Dendritic cell treated with granulocyte-macrophage colony-stimulating factor and Interleukin-4, amounts not matched to agents 40 ng/mL and 50 ng/mL, for 4 days (primary cell): Measurements from ENCODE around the gene TMEM164.

Experiments
- H3K27ac Mint-ChIP-seq: one replicate; pipeline ENCODE4 v1.8.0; 2022; ENCODE audit warnings: mild to moderate bottlenecking, mixed read lengths
- H3K27me3 Mint-ChIP-seq: one replicate; pipeline ENCODE4 v1.8.0; 2022; ENCODE audit warnings: mild to moderate bottlenecking, mixed read lengths
- H3K36me3 Mint-ChIP-seq: one replicate; pipeline ENCODE4 v1.8.0; 2022; ENCODE audit warnings: low read depth, mixed read lengths
- H3K4me1 Mint-ChIP-seq: one replicate; pipeline ENCODE4 v1.8.0; 2022; ENCODE audit warnings: low read depth, mixed read lengths
- H3K4me3 Mint-ChIP-seq: one replicate; pipeline ENCODE4 v1.8.0; 2022; ENCODE audit warnings: mild to moderate bottlenecking, moderate library complexity, mixed read lengths
- H3K9me3 Mint-ChIP-seq: one replicate; pipeline ENCODE4 v1.8.0; 2022; ENCODE audit warnings: mixed read lengths
- intact Hi-C: fragments of 100-400 bp; cut with micrococcal nuclease; formaldehyde crosslinking; loops from one replicate; pipeline ENCODE4 v1.15.0; 2022

TMEM164 gene

DNA sequence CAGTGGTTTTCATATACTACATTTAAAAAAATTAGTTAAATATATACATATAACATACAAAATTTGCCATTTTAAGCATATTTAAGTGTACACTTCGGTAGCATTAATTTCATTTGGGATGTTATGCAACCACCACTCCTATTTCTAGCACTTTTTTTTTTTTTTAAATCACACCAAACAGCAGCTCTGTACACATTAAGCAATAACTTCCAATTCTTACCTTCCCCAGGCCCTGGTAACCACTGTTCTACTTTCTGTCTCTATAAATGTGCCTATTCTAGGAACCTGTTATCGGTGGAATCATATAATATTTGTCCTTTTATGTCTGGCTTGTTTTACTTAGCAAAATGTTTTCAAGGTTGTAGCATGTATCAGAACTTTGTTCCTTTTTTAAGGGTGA, 39.1 kb downstream of the TMEM164 start:
- H3K9me3 Mint-ChIP-seq: no peaks in the 10 kb centered on the region
- intact Hi-C loops: loop anchor here (10.0 kb wide), 1 partner anchor 103 kb away; no protein-coding TSS in a partner anchor
- H3K27ac Mint-ChIP-seq: no peak overlapping the region

DNA sequence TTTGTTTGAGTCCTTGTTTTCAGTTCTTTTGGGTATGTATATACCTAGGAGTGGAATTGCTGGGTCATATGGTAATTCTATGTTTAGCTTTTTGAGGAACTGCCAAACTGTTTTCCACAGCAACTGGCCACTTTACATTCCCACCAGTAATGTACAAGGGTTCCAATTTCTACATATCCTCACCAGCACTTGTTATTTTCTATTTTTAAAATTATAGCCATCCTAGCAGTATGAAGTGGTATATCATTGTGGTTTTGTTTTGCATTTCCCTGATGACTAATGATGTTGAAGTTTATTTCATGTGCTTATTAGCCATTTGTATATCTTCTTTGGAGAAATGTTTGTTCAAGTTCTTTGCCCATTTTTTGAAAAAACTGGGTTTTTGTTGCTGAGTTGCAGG, 39.6 kb downstream of the TMEM164 start:
- intact Hi-C loops: loop anchor here (10.0 kb wide), 1 partner anchor 102 kb away; no protein-coding TSS in a partner anchor
- no peaks in the 10 kb centered on the region for H3K27me3 Mint-ChIP-seq
- no peak overlapping the region for H3K27ac Mint-ChIP-seq
- H3K36me3 Mint-ChIP-seq: peaks cover 17% of the 10 kb centered on the region
- peaks cover 6% of the 10 kb centered on the region for H3K4me1 Mint-ChIP-seq
- H3K9me3 Mint-ChIP-seq: no peaks in the 10 kb centered on the region
- H3K4me3 Mint-ChIP-seq: no peak overlapping the region

More for the DNA sequence above, 39.1 kb downstream of the TMEM164 start:
- H3K4me1 Mint-ChIP-seq: peaks cover 10% of the 10 kb centered on the region
- no peaks in the 10 kb centered on the region for H3K27me3 Mint-ChIP-seq
- H3K4me3 Mint-ChIP-seq: no peak overlapping the region
- H3K36me3 Mint-ChIP-seq: peaks cover 17% of the 10 kb centered on the region

DNA sequence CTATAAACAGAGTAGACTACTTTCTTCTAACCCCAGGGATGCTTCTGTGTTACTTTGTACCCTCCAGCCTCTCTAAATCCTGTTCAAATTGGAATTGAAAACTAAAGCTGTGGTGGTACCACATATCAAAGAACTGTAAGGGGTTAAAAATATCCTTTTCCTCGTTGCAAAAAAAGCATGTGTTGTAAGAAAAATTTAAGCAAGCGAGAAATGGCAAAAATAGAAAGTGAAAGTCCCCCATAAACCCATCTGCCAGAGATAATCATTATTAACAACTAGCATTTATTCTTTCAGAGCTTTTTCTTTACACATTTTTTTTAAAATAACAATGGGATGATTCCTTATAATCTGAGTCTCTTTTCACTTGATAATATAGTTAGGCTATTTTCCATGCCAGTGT, 40.6 kb downstream of the TMEM164 start:
- Mint-ChIP-seq H3K4me3 (no peak overlapping the region), H3K9me3 (no peaks in the 10 kb centered on the region), H3K4me1 (peaks cover 9% of the 10 kb centered on the region), H3K36me3 (peaks cover 13% of the 10 kb centered on the region), H3K27me3 (no peaks in the 10 kb centered on the region), H3K27ac (no peak overlapping the region)
- intact Hi-C loops: loop anchor here (10.0 kb wide), 1 partner anchor 101 kb away; no protein-coding TSS in a partner anchor

DNA sequence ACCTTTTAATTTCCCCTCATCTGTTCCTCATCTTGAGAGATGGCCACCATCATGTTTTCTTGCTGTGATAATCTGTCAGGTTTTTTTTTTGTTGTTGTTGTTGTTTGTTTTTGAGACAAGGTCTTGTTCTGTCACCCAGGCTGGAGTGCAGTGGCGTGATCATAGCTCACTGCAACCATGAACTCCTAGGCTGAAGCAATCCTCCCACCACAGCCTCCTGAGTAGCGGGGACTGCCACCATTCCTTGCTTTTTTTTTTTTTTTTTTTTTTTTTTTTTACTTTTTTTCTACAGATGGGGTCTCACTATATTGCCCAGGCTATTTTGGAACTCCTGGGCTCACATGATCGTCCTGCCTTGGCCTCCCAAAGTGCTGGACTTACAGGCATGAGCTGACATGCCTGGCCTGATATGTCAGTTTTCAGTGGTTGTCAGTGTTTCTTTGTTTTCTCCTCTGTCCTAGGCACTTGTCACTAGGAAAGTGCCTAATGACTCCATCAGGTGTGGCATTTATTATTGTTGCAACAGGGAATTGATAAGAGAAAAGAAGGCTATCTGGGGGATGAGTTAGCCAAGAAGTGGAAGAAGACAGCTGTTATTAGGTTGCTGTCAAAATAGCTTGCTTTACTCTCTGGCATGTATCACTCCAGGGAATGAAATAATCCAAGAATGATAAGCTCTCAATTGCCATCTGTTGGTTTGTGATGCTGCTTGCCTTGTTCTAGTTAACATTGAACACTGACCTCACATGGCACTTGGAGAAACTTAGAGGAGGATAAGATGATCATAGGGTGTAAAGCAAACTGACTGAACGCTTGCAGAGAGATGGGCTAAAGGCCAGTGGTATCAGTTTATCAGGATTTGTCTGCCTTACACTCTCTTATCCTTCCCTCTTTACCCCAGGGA, 41.7 kb downstream of the TMEM164 start:
- H3K36me3 Mint-ChIP-seq: peaks cover 6% of the 10 kb centered on the region
- H3K27me3 Mint-ChIP-seq: no peaks in the 10 kb centered on the region
- H3K9me3 Mint-ChIP-seq: no peaks in the 10 kb centered on the region
- H3K27ac Mint-ChIP-seq: no peak overlapping the region
- intact Hi-C loops: loop anchor here (10.0 kb wide), 1 partner anchor 100 kb away; no protein-coding TSS in a partner anchor
- peaks cover 9% of the 10 kb centered on the region for H3K4me1 Mint-ChIP-seq
- H3K4me3 Mint-ChIP-seq: no peak overlapping the region

DNA sequence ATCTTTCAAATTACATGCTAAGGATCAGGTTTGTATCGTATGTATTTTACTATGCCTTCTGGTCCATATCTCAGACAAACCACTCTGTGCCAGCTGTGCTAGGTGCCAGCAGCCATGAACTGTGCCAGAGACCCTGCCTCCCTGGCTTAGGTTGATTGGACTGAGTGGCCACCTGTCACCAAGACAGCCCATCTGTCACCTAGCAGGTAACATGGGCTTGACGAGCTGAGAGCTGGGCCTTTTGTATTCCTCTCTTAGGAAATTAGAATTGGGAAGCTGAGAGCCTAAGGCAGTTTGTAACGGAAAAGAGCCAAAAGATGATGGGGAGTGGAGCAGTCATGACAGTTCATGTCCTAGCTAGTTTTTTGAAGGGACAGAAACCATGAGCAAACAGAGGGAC, 42.5 kb downstream of the TMEM164 start:
- Mint-ChIP-seq H3K36me3 (peaks cover 12% of the 10 kb centered on the region), H3K4me1 (peaks cover 9% of the 10 kb centered on the region), H3K4me3 (no peak overlapping the region), H3K27me3 (no peaks in the 10 kb centered on the region), H3K9me3 (no peaks in the 10 kb centered on the region), H3K27ac (no peak overlapping the region)
- intact Hi-C loops: loop anchor here (10.0 kb wide), 1 partner anchor 99 kb away; no protein-coding TSS in a partner anchor

DNA sequence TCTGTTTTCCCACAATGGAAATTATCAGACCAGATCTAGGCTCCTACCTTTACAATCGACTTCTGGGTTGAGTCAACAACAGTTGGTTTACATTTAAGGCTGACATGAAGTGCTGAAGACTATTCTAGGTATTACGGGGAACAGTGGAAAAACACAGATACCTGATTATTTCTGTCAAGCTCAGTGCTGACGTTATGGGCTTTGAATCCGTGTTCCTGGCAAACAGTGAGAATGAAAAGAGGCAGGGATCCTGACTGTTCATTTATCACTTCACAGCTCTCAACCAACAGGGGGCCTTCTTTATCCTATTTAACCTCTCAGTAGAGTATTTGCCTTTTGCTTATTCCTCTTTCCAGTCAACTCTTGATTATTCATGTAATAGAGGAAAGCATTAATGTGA, 43.1 kb downstream of the TMEM164 start:
- Mint-ChIP-seq H3K4me3 (no peak overlapping the region), H3K27ac (no peak overlapping the region), H3K36me3 (peaks cover 12% of the 10 kb centered on the region), H3K9me3 (no peaks in the 10 kb centered on the region), H3K27me3 (no peaks in the 10 kb centered on the region), H3K4me1 (peaks cover 9% of the 10 kb centered on the region)
- intact Hi-C loops: loop anchor here (10.0 kb wide), 1 partner anchor 99 kb away; no protein-coding TSS in a partner anchor

DNA sequence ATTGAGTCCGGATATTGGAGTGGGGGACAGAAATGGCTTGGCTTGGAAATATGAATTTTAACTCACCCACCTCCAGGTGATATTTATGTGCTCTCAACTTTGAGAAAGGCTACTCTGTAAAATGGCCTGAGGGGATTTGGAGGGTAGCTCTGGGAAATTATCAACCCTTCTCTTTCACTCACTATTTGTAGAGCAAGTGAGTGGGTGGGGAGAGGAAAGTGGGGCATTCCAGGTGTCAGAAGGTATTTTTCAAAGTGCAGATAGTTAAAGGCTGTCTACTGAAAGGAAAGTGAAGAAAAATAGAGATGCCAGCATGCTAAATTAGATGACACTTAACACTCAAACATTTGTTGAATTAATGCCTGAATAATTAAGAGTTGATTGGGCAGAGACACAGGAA, 44.1 kb downstream of the TMEM164 start:
- Mint-ChIP-seq H3K27me3 (no peaks in the 10 kb centered on the region), H3K9me3 (no peaks in the 10 kb centered on the region), H3K4me1 (peaks cover 9% of the 10 kb centered on the region), H3K36me3 (peaks cover 12% of the 10 kb centered on the region), H3K27ac (no peak overlapping the region), H3K4me3 (no peak overlapping the region)
- intact Hi-C loops: loop anchor here (10.0 kb wide), 1 partner anchor 98 kb away; no protein-coding TSS in a partner anchor

DNA sequence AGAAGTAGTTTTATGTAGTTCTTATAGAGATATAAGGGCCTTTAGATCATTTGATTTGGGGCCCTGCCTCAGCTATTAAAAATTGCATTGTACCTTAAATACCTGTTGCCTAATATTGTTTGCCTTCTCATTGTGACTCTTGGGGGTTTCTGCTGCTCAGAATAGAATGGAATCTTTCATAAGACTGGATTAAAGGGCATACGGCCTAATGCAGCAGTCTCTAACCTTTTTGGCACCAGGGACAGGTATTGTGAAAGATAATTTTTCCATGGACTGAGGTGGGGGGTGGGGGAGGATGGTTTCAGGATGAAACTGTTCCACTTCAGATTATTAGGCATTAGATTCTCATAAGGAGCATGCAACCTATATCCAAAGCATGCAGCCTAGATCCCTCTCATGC, 46.2 kb downstream of the TMEM164 start:
- H3K27ac Mint-ChIP-seq: no peak overlapping the region
- H3K9me3 Mint-ChIP-seq: no peaks in the 10 kb centered on the region
- H3K27me3 Mint-ChIP-seq: no peaks in the 10 kb centered on the region
- intact Hi-C loops: loop anchor here (10.0 kb wide), 1 partner anchor 96 kb away; no protein-coding TSS in a partner anchor
- peaks cover 20% of the 10 kb centered on the region for H3K36me3 Mint-ChIP-seq
- H3K4me1 Mint-ChIP-seq: peaks cover 9% of the 10 kb centered on the region
- H3K4me3 Mint-ChIP-seq: no peak overlapping the region

DNA sequence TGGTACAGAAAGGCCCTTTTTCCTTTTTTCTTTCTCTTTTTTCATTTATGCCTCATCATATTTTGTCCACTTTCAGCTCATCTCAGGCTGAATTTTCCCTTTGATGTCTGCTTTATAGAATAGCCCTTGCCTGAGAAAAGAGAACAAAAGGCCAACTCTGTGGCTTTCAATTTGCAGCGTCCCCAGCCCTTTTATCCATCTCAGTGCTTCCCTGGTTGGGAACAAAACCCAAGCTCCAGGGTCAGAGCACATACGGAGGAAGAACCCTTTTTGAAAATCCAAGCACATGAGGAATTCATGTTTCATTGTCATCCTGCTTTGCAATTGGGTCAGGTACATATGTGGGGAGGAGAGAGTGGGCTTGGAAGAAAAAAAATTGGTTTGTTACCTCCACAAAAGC, 47.5 kb downstream of the TMEM164 start:
- H3K27ac Mint-ChIP-seq: no peak overlapping the region
- no peaks in the 10 kb centered on the region for H3K27me3 Mint-ChIP-seq
- no peak overlapping the region for H3K4me3 Mint-ChIP-seq
- intact Hi-C loops: no loop called here
- no peaks in the 10 kb centered on the region for H3K9me3 Mint-ChIP-seq
- peaks cover 11% of the 10 kb centered on the region for H3K4me1 Mint-ChIP-seq
- peaks cover 27% of the 10 kb centered on the region for H3K36me3 Mint-ChIP-seq

DNA sequence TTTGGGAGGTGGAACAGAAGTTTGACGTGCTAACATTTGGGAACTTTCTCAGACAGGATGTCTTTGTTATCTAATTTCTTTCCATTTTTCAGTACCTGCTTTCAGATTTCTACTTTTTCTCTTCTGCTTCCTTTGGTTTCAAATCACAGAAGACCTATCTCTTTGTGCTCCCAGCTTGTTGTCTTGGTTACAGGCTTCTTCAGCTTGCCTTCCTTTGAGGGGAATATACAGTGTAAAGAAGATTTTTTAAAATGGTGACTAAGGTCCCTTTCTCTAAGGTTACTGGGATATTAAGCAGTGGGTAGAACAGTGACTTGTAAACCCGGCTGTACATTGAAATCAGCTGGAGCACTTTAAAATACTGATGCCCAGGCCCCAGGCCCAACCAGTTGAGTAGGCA, 48.0 kb downstream of the TMEM164 start:
- no peak overlapping the region for H3K4me3 Mint-ChIP-seq
- H3K4me1 Mint-ChIP-seq: peaks cover 16% of the 10 kb centered on the region
- peaks cover 33% of the 10 kb centered on the region for H3K36me3 Mint-ChIP-seq
- intact Hi-C loops: no loop called here
- H3K27ac Mint-ChIP-seq: no peak overlapping the region
- no peaks in the 10 kb centered on the region for H3K27me3 Mint-ChIP-seq
- H3K9me3 Mint-ChIP-seq: no peaks in the 10 kb centered on the region

DNA sequence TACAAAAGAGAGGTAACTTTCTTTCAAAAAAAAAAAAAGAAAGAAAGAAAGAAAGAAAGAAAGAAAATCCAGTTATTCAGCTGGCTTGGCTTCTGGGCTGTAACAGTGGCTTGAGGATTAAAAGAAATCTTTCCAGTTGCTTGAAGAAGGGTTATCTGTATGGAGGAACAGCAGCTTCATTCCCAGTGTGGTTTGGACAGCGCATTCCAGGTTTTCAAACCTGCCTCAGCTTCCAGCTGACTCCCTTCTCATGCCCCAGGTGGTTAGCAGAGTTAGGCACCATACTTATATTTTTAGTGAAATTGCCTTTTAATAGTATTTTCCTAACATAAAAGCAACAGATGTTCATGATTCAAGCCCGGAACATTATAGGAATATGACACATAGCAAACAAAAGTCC, 48.6 kb downstream of the TMEM164 start:
- H3K4me1 Mint-ChIP-seq: peaks cover 16% of the 10 kb centered on the region
- no peaks in the 10 kb centered on the region for H3K27me3 Mint-ChIP-seq
- intact Hi-C loops: no loop called here
- no peaks in the 10 kb centered on the region for H3K9me3 Mint-ChIP-seq
- no peak overlapping the region for H3K4me3 Mint-ChIP-seq
- H3K27ac Mint-ChIP-seq: no peak overlapping the region
- peaks cover 33% of the 10 kb centered on the region for H3K36me3 Mint-ChIP-seq

DNA sequence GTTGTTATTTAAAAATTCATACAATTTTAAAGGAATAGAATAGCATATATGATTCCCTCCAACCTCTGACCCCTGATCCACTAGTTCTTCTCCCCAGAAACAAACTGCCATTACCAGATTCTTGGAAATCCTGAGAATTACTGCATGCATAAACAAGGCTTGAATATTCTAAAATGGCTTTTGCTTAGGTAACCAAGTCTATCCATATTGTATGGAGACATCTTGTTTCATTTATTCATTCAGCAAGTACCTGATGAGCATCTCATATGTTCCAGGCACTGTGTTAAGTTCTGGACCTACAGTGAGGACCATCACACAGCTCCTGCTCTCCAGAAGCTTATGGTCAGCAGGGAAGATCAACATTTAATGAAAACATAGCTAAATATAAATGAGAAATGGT, 49.4 kb downstream of the TMEM164 start:
- Mint-ChIP-seq H3K36me3 (peaks cover 33% of the 10 kb centered on the region), H3K27me3 (no peaks in the 10 kb centered on the region), H3K4me3 (no peak overlapping the region), H3K9me3 (no peaks in the 10 kb centered on the region), H3K27ac (no peak overlapping the region), H3K4me1 (peaks cover 16% of the 10 kb centered on the region)
- intact Hi-C loops: no loop called here

DNA sequence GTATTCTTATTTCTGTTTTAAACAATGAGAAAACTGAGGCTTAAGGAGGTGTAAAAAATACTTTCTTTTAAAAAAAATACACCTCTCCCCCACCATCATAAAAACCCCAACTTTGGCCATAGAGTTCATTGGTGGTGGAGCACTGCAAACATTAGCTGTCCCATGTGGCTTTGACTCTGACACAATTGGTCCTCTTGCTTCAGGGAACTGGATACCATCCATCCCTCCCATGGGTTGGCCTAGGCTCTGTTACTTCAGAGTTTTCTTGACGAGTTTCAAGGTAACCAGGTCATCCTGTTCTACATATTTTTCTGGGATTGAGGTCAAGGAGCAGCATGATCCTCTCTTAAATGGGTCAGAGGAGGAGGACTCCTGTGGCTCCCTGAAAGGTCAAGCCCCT, 50.5 kb downstream of the TMEM164 start:
- no peak overlapping the region for H3K27ac Mint-ChIP-seq
- H3K4me3 Mint-ChIP-seq: no peak overlapping the region
- H3K9me3 Mint-ChIP-seq: no peaks in the 10 kb centered on the region
- H3K36me3 Mint-ChIP-seq: peaks cover 33% of the 10 kb centered on the region
- intact Hi-C loops: no loop called here
- H3K27me3 Mint-ChIP-seq: no peaks in the 10 kb centered on the region
- H3K4me1 Mint-ChIP-seq: peaks cover 15% of the 10 kb centered on the region

DNA sequence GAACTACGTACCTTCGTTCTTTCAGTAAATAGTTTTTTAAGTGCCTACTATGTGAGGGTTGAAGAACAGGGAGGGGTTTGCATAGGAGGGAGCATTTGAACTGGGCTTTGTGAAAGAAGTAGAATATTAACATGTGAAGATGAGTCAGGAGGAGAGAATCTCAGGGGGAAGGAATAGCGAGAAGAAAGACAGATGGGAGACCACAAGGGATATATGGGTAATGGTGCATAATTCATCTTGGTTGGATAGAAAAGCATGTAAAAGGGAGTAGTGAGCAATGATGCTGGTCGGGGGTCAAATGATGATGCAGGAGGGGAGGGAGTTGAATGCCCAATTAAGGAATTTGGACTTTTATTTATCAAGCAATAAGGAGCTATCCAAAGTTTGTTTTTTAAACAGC, 52.7 kb downstream of the TMEM164 start:
- no peak overlapping the region for H3K27ac Mint-ChIP-seq
- peaks cover 24% of the 10 kb centered on the region for H3K4me1 Mint-ChIP-seq

More for the DNA sequence above, 52.7 kb downstream of the TMEM164 start:
- no peak overlapping the region for H3K4me3 Mint-ChIP-seq
- H3K36me3 Mint-ChIP-seq: peaks cover 20% of the 10 kb centered on the region
- H3K9me3 Mint-ChIP-seq: no peaks in the 10 kb centered on the region
- intact Hi-C loops: no loop called here
- H3K27me3 Mint-ChIP-seq: no peaks in the 10 kb centered on the region
